Measurements from ENCODE around the gene VAC14.

Gene VAC14

GRCh38 chr16:70698901-70699300, 102.1 kb downstream of the VAC14 start:
- Mint-ChIP-seq H3K9me3 (no peaks in the 10 kb centered on the region), H3K4me1 (ENCODE audit: low read depth) (peaks cover 26% of the 10 kb centered on the region), H3K36me3 (ENCODE audit: low read depth) (peaks cover 34% of the 10 kb centered on the region), H3K27me3 (no peaks in the 10 kb centered on the region), H3K4me3 (no peak overlapping the region), H3K27ac (no peak overlapping the region)
- DNase-seq = no peak

- Mint-ChIP-seq H3K4me1 (ENCODE audit: low read depth) (peaks cover 26% of the 10 kb centered on the region), H3K9me3 (no peaks in the 10 kb centered on the region), H3K27ac (peak overlapping the region; percentile 72), H3K36me3 (ENCODE audit: low read depth) (peaks cover 37% of the 10 kb centered on the region), H3K4me3 (no peak overlapping the region), H3K27me3 (no peaks in the 10 kb centered on the region)
- DNase-seq = no peak
Observed at GRCh38 chr16:70697594-70698170, 103.3 kb downstream of the VAC14 start.

- peaks cover 26% of the 10 kb centered on the region for H3K4me1 Mint-ChIP-seq (ENCODE audit: low read depth)
- H3K9me3 Mint-ChIP-seq = no peaks in the 10 kb centered on the region
- H3K27me3 Mint-ChIP-seq = no peaks in the 10 kb centered on the region
- no peak overlapping the region for H3K4me3 Mint-ChIP-seq
- H3K36me3 Mint-ChIP-seq (ENCODE audit: low read depth) = peaks cover 37% of the 10 kb centered on the region
- H3K27ac Mint-ChIP-seq = peak overlapping the region; percentile 72
- DNase-seq = no peak
Observed at GRCh38 chr16:70696952-70697593, 103.9 kb downstream of the VAC14 start.

GRCh38 chr16:70696355-70696754, 104.6 kb downstream of the VAC14 start:
- Mint-ChIP-seq H3K4me3 (no peak overlapping the region), H3K4me1 (ENCODE audit: low read depth) (peaks cover 26% of the 10 kb centered on the region), H3K36me3 (ENCODE audit: low read depth) (peaks cover 34% of the 10 kb centered on the region), H3K9me3 (no peaks in the 10 kb centered on the region), H3K27ac (peak overlapping the region; percentile 72), H3K27me3 (no peaks in the 10 kb centered on the region)
- no peak for DNase-seq

GRCh38 chr16:70695331-70696070, 105.5 kb downstream of the VAC14 start:
- DNase-seq = no peak
- no peak overlapping the region for H3K4me3 Mint-ChIP-seq
- H3K4me1 Mint-ChIP-seq (ENCODE audit: low read depth) = peaks cover 26% of the 10 kb centered on the region
- H3K9me3 Mint-ChIP-seq = no peaks in the 10 kb centered on the region
- H3K27ac Mint-ChIP-seq = peak overlapping the region; percentile 63
- peaks cover 32% of the 10 kb centered on the region for H3K36me3 Mint-ChIP-seq (ENCODE audit: low read depth)
- no peaks in the 10 kb centered on the region for H3K27me3 Mint-ChIP-seq

GRCh38 chr16:70694868-70695218, 106.1 kb downstream of the VAC14 start:
- H3K4me3 Mint-ChIP-seq = no peak overlapping the region
- no peaks in the 10 kb centered on the region for H3K9me3 Mint-ChIP-seq
- DNase-seq = no peak
- H3K27ac Mint-ChIP-seq = no peak overlapping the region
- peaks cover 26% of the 10 kb centered on the region for H3K4me1 Mint-ChIP-seq (ENCODE audit: low read depth)
- H3K36me3 Mint-ChIP-seq (ENCODE audit: low read depth) = peaks cover 30% of the 10 kb centered on the region
- no peaks in the 10 kb centered on the region for H3K27me3 Mint-ChIP-seq

- peaks cover 26% of the 10 kb centered on the region for H3K4me1 Mint-ChIP-seq (ENCODE audit: low read depth)
- H3K27ac Mint-ChIP-seq = no peak overlapping the region
- no peak overlapping the region for H3K4me3 Mint-ChIP-seq
- DNase-seq = no peak
- H3K27me3 Mint-ChIP-seq = no peaks in the 10 kb centered on the region
- peaks cover 25% of the 10 kb centered on the region for H3K36me3 Mint-ChIP-seq (ENCODE audit: low read depth)
- H3K9me3 Mint-ChIP-seq = no peaks in the 10 kb centered on the region
Observed at GRCh38 chr16:70694088-70694867, 106.7 kb downstream of the VAC14 start.

GRCh38 chr16:70692873-70693671, 107.9 kb downstream of the VAC14 start:
- Mint-ChIP-seq H3K4me1 (ENCODE audit: low read depth) (peaks cover 23% of the 10 kb centered on the region), H3K4me3 (no peak overlapping the region)
- DNase-seq = no peak

GRCh38 chr16:70692130-70692872, 108.7 kb downstream of the VAC14 start:
- no peak overlapping the region for H3K27ac Mint-ChIP-seq
- peaks cover 17% of the 10 kb centered on the region for H3K4me1 Mint-ChIP-seq (ENCODE audit: low read depth)
- H3K36me3 Mint-ChIP-seq (ENCODE audit: low read depth) = peaks cover 13% of the 10 kb centered on the region
- H3K4me3 Mint-ChIP-seq = no peak overlapping the region
- no peaks in the 10 kb centered on the region for H3K9me3 Mint-ChIP-seq
- no peaks in the 10 kb centered on the region for H3K27me3 Mint-ChIP-seq
- DNase-seq = no peak

More at GRCh38 chr16:70692873-70693671, 107.9 kb downstream of the VAC14 start:
- Mint-ChIP-seq H3K9me3 (no peaks in the 10 kb centered on the region), H3K27ac (peak overlapping the region; percentile 39), H3K27me3 (no peaks in the 10 kb centered on the region), H3K36me3 (ENCODE audit: low read depth) (peaks cover 16% of the 10 kb centered on the region)

GRCh38 chr16:70691223-70692129, 109.5 kb downstream of the VAC14 start:
- no peak for DNase-seq
- H3K27me3 Mint-ChIP-seq = peaks cover 4% of the 10 kb centered on the region
- H3K36me3 Mint-ChIP-seq (ENCODE audit: low read depth) = peaks cover 10% of the 10 kb centered on the region
- no peak overlapping the region for H3K27ac Mint-ChIP-seq
- no peak overlapping the region for H3K4me3 Mint-ChIP-seq
- no peaks in the 10 kb centered on the region for H3K9me3 Mint-ChIP-seq
- H3K4me1 Mint-ChIP-seq (ENCODE audit: low read depth) = peaks cover 13% of the 10 kb centered on the region

- Mint-ChIP-seq H3K9me3 (no peaks in the 10 kb centered on the region), H3K27ac (no peak overlapping the region), H3K4me3 (no peak overlapping the region), H3K4me1 (ENCODE audit: low read depth) (peaks cover 7% of the 10 kb centered on the region), H3K27me3 (peaks cover 8% of the 10 kb centered on the region), H3K36me3 (ENCODE audit: low read depth) (peaks cover 5% of the 10 kb centered on the region)
- DNase-seq = no peak
Observed at GRCh38 chr16:70689970-70690891, 110.7 kb downstream of the VAC14 start.
